ENCODE results near the gene ITPKC.

Gene ITPKC

DNA sequence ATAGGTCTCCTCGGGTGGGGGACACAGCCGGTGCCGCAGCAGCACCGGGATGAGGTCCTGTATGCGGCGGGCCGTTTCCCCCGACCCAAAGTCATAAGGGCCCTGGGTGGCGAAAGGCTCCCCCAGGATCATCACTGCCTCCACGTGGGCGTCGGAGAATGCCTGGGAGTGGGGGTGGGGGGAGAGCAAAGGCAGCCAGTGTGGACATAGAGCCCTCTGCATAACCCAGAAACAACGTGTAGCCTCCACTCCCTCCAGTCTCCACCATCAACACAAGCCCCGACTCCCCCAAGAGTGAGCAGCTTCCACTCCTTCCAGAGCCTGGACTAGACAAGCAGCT is 24.7 kb upstream of the ITPKC start:
- CTCF ChIA-PET: interaction anchor here (1.6 to 2.9 kb wide), 2 partner anchors 29 to 115 kb away, joined by 4 to 10 read pairs; no protein-coding TSS in a partner anchor
- POLR2A ChIA-PET: interaction anchor here (0.6 to 1.0 kb wide), 2 partner anchors 16 to 1828 kb away, joined by 3 to 4 read pairs; no protein-coding TSS in a partner anchor
- no peak for DNase-seq (ENCODE audit: extremely low spot score)
- TF ChIP-seq, protein P1, sequence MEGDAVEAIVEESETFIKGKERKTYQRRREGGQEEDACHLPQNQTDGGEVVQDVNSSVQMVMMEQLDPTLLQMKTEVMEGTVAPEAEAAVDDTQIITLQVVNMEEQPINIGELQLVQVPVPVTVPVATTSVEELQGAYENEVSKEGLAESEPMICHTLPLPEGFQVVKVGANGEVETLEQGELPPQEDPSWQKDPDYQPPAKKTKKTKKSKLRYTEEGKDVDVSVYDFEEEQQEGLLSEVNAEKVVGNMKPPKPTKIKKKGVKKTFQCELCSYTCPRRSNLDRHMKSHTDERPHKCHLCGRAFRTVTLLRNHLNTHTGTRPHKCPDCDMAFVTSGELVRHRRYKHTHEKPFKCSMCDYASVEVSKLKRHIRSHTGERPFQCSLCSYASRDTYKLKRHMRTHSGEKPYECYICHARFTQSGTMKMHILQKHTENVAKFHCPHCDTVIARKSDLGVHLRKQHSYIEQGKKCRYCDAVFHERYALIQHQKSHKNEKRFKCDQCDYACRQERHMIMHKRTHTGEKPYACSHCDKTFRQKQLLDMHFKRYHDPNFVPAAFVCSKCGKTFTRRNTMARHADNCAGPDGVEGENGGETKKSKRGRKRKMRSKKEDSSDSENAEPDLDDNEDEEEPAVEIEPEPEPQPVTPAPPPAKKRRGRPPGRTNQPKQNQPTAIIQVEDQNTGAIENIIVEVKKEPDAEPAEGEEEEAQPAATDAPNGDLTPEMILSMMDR (IDR thresholded peaks at IDR 0.05; ENCODE audit: control extremely low read depth, extremely low read depth, low read depth, missing control alignments): no peak

DNA sequence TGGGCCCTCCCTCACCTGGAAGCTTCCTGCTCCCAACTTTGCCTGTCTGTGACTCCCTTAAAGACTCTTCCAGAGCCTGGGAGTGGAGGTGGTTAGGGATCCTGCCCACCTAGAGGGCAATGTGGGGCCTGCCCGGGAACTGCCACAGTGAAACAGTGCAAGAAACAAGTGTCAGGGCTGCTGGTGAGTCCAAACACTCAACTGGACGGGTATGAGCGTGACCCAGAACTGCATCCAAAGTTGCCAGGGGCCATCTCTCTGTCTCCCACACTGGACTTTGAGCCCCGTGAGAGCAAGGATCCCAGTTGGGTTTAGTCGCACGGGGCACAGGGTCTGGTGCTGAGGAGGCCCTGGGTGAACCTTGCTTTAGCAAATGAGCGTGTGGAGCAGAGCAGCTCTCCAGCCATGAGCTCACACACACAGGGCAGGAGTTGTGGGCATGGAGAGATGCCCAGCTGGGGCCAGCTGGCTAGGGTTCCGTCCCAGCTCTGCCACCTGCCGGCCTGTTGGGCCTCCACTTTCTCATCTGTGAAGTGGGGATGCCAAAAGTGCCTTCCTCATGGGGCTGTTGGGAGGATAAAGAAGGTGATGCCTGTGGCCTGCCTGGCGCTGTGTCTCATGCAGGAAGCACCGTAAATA is 23.6 kb upstream of the ITPKC start:
- ChIA-PET POLR2A (interaction anchor here (0.6 kb wide), 1 partner anchor 106 kb away, joined by 3 read pairs; the partner anchor contains the start of gene EGLN2), CTCF (interaction anchor here (0.8 to 2.9 kb wide), 3 partner anchors 28 to 30 kb away, joined by 3 to 10 read pairs (median 3); no protein-coding TSS in a partner anchor)
- no peak for DNase-seq (ENCODE audit: extremely low spot score)
- TF ChIP-seq, protein P1 (IDR thresholded peaks at IDR 0.05; ENCODE audit: control extremely low read depth, extremely low read depth, low read depth, missing control alignments): no peak

DNA sequence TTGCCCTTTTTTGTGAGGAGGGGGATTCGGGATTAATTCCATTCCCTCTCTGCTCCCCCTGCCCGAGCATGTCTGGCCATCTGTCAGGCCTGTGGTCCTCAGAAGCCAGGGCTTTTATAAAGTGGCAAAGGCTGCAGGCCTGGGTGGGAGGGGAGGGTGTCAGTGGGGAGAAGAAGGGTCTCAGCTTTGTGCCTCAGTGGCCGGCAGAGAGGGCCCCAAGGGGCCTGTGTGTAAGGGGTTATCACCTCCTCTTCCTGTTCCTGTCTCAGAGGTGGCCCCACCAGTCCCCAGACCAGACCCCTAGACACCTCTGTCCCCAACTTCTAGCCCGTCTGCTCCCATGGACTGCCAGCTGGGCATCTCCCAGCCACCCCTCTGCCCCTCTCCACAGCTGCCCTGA is 23.0 kb upstream of the ITPKC start:
- DNase-seq (ENCODE audit: extremely low spot score): no peak
- ChIA-PET CTCF (interaction anchor here (0.8 to 1.1 kb wide), 2 partner anchors 27 to 31 kb away, joined by 3 read pairs; no protein-coding TSS in a partner anchor), POLR2A (no interaction called here)
- TF ChIP-seq, protein P1 (IDR thresholded peaks at IDR 0.05; ENCODE audit: control extremely low read depth, extremely low read depth, low read depth, missing control alignments): no peak

DNA sequence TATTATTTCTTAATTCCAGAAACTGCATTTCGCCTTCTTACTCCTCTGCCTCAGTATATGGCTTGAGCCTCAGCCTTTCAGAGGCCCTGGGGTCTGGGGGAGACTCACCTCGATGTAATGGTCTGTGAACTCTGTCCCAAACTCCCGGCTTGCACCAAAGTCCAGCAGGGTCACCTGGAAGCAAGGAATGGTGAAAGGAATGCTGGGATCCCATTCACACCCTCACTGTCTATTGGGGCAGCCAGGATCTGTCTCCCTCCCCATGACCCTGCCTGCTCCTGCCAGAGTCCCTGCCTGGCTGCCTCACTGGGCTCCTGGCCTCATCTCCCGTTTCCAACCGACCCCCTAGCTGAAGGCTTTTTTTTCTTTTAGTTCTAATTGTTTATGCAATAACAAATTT is 21.0 kb upstream of the ITPKC start:
- TF ChIP-seq, protein P1 (IDR thresholded peaks at IDR 0.05; ENCODE audit: control extremely low read depth, extremely low read depth, low read depth, missing control alignments): no peak
- CTCF ChIA-PET: no interaction called here
- no peak for DNase-seq (ENCODE audit: extremely low spot score)
- POLR2A ChIA-PET: no interaction called here

DNA sequence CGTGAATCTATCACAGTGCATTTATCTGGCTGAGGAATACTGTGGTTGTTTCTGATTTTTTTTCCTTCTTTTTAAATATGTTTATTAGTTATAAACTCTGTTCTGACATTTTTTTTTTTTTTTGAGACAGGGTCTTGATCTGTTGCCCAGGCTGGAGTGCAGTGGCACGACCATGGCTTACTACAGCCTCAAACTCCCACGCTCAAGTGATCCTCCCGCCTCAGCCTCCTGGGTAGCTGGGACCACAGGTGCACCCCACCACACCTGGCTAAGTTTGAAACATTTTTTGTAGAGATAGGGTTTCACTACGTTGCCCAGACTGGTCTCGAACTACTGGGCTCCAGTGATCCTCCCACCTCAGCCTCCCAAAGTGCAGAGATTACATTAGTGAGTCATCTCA is 19.9 kb upstream of the ITPKC start:
- POLR2A ChIA-PET: no interaction called here
- TF ChIP-seq, protein P1 (IDR thresholded peaks at IDR 0.05; ENCODE audit: control extremely low read depth, extremely low read depth, low read depth, missing control alignments): no peak
- DNase-seq (ENCODE audit: extremely low spot score): no peak
- CTCF ChIA-PET: no interaction called here

DNA sequence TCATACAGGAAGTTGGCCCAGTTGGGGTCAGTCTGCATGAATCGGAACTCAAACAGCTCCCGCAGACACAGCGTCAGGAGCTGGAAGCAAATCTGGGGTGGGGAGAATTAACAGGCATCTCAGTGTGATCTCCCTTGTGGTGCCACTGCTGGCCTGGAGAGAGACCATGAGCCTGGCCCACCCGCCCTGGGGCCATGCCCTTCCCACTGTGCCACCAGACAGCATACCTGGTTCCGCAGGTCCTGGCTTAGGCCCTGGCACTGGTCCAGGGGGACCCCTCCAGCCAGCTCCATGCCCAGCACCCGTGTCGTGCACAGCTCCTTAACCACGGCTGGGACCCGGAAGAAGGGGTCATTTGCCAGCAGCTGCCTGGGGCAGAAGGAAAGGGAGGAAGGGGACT is 16.8 kb upstream of the ITPKC start:
- CTCF ChIA-PET: interaction anchor here (1.0 to 1.5 kb wide), 2 partner anchors 9 to 66 kb away, joined by 4 to 5 read pairs; no protein-coding TSS in a partner anchor

More for the DNA sequence above, 16.8 kb upstream of the ITPKC start:
- TF ChIP-seq, protein P1 (IDR thresholded peaks at IDR 0.05; ENCODE audit: control extremely low read depth, extremely low read depth, low read depth, missing control alignments): no peak
- POLR2A ChIA-PET: no interaction called here
- no peak for DNase-seq (ENCODE audit: extremely low spot score)

All from GM10248 (cell line).